Esophagus squamous epithelium (tissue), 5 donors: Measurements from ENCODE around the gene CD34. TPM values are rescaled to one million over a fixed set of nuclear protein-coding genes. Genes with fewer than 3 reads are reported as not detected.

Source experiments
- DNase-seq: peaks from one replicate; lab custom pipeline; 2025; lab: John Stamatoyannopoulos, UW
- H3K27ac ChIP-seq, 4 donors: fragments of 200-600 bp; sonication (generic); one replicate each; pipeline ENCODE4 v1.5.1; 2016 to 2019; ENCODE audit warnings: mild to moderate bottlenecking in 1 of 4
- H3K27me3 ChIP-seq, 4 donors: fragments of 200-600 bp; sonication (generic); 1 replicate in 3 of 4; 2 replicates in 1 of 4; pipeline versions ENCODE4 v1.5.1 to v1.6.0; 2017 to 2021; ENCODE audit warnings: antibody characterized with exemption in 1 of 4
- H3K36me3 ChIP-seq, 3 donors: fragments of 200-600 bp; sonication (generic); one replicate each; pipeline ENCODE4 v1.5.1; 2016 to 2019
- H3K4me1 ChIP-seq, 3 donors: fragments of 200-600 bp; sonication (generic); one replicate each; pipeline ENCODE4 v1.5.1; 2017 to 2019
- H3K4me3 ChIP-seq, 4 donors: fragments of 200-600 bp; sonication (generic); 1 replicate in 3 of 4; 2 replicates in 1 of 4; pipeline ENCODE4 v1.5.1; 2016 to 2019; ENCODE audit warnings: mild to moderate bottlenecking in 2 of 4, moderate library complexity in 1 of 4
- H3K9me3 ChIP-seq, 3 donors: fragments of 200-600 bp; sonication (generic); one replicate each; pipeline ENCODE4 v1.5.1; 2016 to 2019
- CTCF ChIP-seq, 6 experiments: fragments of 450-650 bp in 4 of 6; fragments of 200-600 bp in 2 of 6; sonication (generic) in 2 of 6; IDR thresholded peaks; one replicate each; pipeline ENCODE4 v1.5.1; 2016 to 2019; ENCODE audit warnings: antibody characterized with exemption in 6 of 6, mild to moderate bottlenecking in 4 of 6, moderate library complexity in 4 of 6
- POLR2A ChIP-seq, 4 donors: fragments of 450-650 bp; IDR thresholded peaks; one replicate each; pipeline ENCODE4 v1.6.1; 2017; ENCODE audit warnings: antibody characterized with exemption in 4 of 4, mild to moderate bottlenecking in 4 of 4, moderate library complexity in 3 of 4
- WGBS, 2 donors: methylation state at CpG; one replicate each; pipeline ENCODE4 v1.1.5; 2018; 5-methylcytosine and 5-hydroxymethylcytosine counted together
- intact Hi-C: fragments of 100-400 bp; cut with DNase I; formaldehyde crosslinking; loops from one replicate; pipeline ENCODE4 v1.15.0; 2022
- total RNA-seq, 4 donors: library from RNA; depleted of rRNA; stranded (reverse); fragments of >200 nt; gene quantifications; one replicate each; pipeline ENCODE4 v1.1.0, GENCODE V29; 2016
- donor health status: DM: yes; HTN: yes; CAD: no.

Gene CD34
- total RNA-seq, 4 donors from 2014 or later = 1.3 to 32.2 (median 11.0) TPM

GRCh38 chr1:207840380-207840779, 70.5 kb downstream of the CD34 start:
- intact Hi-C loops = no loop called here
- WGBS, 2 donors = 100% methylated on average over 2 of the region's 2 CpGs
- Histone ChIP-seq H3K27me3 (no peaks in the 10 kb centered on the region), H3K9me3 (no peaks in the 10 kb centered on the region), H3K27ac (peak overlapping the region in 2 of 4 donors; percentile 27 to 55), H3K4me1 (peaks cover 50 to 97% (median 55%) of the 10 kb centered on the region in 3 donors), H3K36me3 (peaks cover 0 to 27% (median 0%) of the 10 kb centered on the region in 3 donors), H3K4me3 (no peak overlapping the region)
- TF ChIP-seq CTCF (IDR thresholded peaks at IDR 0.05) (no peak), POLR2A (IDR thresholded peaks at IDR 0.05) (no peak)
- DNase-seq = no peak

GRCh38 chr1:207839083-207839413, 71.9 kb downstream of the CD34 start:
- DNase-seq = no peak
- Histone ChIP-seq H3K27me3 (no peaks in the 10 kb centered on the region), H3K9me3 (no peaks in the 10 kb centered on the region), H3K27ac (peak overlapping the region; percentile 45 to 81 (median 54)), H3K4me3 (no peak overlapping the region), H3K36me3 (peaks cover 0 to 39% (median 0%) of the 10 kb centered on the region in 3 donors), H3K4me1 (peaks cover 46 to 97% (median 46%) of the 10 kb centered on the region in 3 donors)
- TF ChIP-seq CTCF (IDR thresholded peaks at IDR 0.05) = no peak
- TF ChIP-seq POLR2A (IDR thresholded peaks at IDR 0.05) = no peak
- intact Hi-C loops = no loop called here

- no peak for TF ChIP-seq POLR2A (IDR thresholded peaks at IDR 0.05)
- no peak for TF ChIP-seq CTCF (IDR thresholded peaks at IDR 0.05)
- WGBS, 2 donors = 43% methylated on average over 13 to 14 of the region's 15 CpGs
- Histone ChIP-seq H3K4me1 (peaks cover 40 to 97% (median 50%) of the 10 kb centered on the region in 3 donors), H3K4me3 (no peak overlapping the region), H3K27ac (peak overlapping the region; percentile 45 to 81 (median 54)), H3K36me3 (peaks cover 0 to 43% (median 0%) of the 10 kb centered on the region in 3 donors), H3K27me3 (no peaks in the 10 kb centered on the region), H3K9me3 (no peaks in the 10 kb centered on the region)
- intact Hi-C loops = no loop called here
- no peak for DNase-seq
Measured at GRCh38 chr1:207838156-207839082, 72.5 kb downstream of the CD34 start.

GRCh38 chr1:207837673-207838072, 73.3 kb downstream of the CD34 start:
- H3K36me3 ChIP-seq = peaks cover 0 to 38% (median 0%) of the 10 kb centered on the region in 3 donors
- intact Hi-C loops = no loop called here
- H3K27ac ChIP-seq = peak overlapping the region in 2 of 4 donors; percentile 49 to 81
- no peaks in the 10 kb centered on the region for H3K27me3 ChIP-seq
- no peak for TF ChIP-seq CTCF (IDR thresholded peaks at IDR 0.05)
- no peak for TF ChIP-seq POLR2A (IDR thresholded peaks at IDR 0.05)
- no peak overlapping the region for H3K4me3 ChIP-seq
- WGBS, 2 donors = 66 to 67% methylated on average over 4 of the region's 4 CpGs
- H3K4me1 ChIP-seq = peaks cover 44 to 97% (median 50%) of the 10 kb centered on the region in 3 donors
- H3K9me3 ChIP-seq = no peaks in the 10 kb centered on the region
- DNase-seq = no peak
